Hepatocyte (in vitro differentiated cells): ENCODE data around the gene TFCP2L1.

Experiments
- EZH2 ChIP-seq: fragments of 200-600 bp; sonication (generic); IDR thresholded peaks from 2 replicates; pipeline ENCODE4 v1.6.1; 2016; ENCODE audit warnings: antibody characterized with exemption, mild to moderate bottlenecking, borderline replicate concordance
- EZH2phosphoT487 ChIP-seq: fragments of 200-600 bp; sonication (generic); IDR thresholded peaks from one replicate; pipeline ENCODE4 v1.6.1; 2018; ENCODE audit warnings: antibody characterized with exemption, mild to moderate bottlenecking, low read depth, moderate library complexity; ENCODE audit not compliant: unreplicated experiment, severe bottlenecking
- TF ChIP-seq, protein P1 (sequence below): fragments of 200-600 bp; sonication (generic); IDR thresholded peaks from 2 replicates; pipeline ENCODE4 v1.5.1; 2016; ENCODE audit warnings: antibody characterized with exemption, mild to moderate bottlenecking; ENCODE audit not compliant: poor library complexity

DNA sequence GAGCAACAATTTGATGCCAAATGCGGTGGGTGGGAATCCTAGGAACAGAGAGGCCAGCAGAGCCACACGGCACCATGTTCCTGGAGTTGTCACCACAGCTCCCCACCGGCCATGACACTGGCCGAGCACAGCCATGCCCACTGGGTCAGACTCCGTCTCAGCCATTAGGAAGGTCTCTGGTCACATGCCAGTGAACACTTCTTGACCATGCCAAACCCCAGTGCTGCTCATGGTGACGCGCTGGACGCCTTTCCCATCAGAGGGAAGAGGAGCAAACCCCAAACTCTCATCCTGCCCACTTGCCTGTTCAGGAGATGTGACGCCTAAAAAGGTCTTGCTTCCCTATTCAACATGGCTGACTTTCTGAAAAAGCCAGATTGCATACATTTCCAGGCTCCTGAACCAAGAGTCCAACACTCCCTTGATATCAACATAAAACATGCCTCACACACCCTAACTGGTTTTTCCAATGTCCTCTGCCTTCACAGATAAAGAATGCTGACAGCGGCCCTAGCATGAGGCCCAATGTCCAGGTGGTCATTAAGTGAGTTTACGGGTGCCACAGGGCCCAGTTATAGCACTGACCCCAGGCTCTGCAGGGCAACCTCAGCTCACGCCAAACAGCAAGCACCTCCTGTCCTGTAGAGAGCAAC, 31.9 kb downstream of the TFCP2L1 start:
- TF ChIP-seq, protein P1, sequence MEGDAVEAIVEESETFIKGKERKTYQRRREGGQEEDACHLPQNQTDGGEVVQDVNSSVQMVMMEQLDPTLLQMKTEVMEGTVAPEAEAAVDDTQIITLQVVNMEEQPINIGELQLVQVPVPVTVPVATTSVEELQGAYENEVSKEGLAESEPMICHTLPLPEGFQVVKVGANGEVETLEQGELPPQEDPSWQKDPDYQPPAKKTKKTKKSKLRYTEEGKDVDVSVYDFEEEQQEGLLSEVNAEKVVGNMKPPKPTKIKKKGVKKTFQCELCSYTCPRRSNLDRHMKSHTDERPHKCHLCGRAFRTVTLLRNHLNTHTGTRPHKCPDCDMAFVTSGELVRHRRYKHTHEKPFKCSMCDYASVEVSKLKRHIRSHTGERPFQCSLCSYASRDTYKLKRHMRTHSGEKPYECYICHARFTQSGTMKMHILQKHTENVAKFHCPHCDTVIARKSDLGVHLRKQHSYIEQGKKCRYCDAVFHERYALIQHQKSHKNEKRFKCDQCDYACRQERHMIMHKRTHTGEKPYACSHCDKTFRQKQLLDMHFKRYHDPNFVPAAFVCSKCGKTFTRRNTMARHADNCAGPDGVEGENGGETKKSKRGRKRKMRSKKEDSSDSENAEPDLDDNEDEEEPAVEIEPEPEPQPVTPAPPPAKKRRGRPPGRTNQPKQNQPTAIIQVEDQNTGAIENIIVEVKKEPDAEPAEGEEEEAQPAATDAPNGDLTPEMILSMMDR: no peak
- no peak for TF ChIP-seq EZH2
- no peak for TF ChIP-seq EZH2phosphoT487
